SK-N-SH (cell line): ENCODE results near the gene PPP1R14C. TPM values are rescaled to one million over a fixed set of nuclear protein-coding genes. Genes with fewer than 3 reads are reported as not detected.

Source experiments
- CTCF ChIA-PET: fragments of 300-600, 350-600 bp; formaldehyde crosslinking; extraction: SDS; loops from one replicate; lab custom pipeline; 2021; lab: Yijun Ruan, JAX
- POLR2A ChIA-PET: fragments of 350-600 bp; sonication (Branson Sonifier 250); formaldehyde crosslinking; extraction: SDS; loops from one replicate; lab custom pipeline; 2020; ENCODE audit warnings: antibody characterized with exemption, inconsistent platforms; lab: Yijun Ruan, JAX
- DNase-seq: peaks from one replicate; pipeline ENCODE4 v3.0.0; 2012
- H2AFZ ChIP-seq: fragments of 200-600 bp; sonication (generic); 2 replicates; pipeline ENCODE4 v1.8.1; 2016; ENCODE audit warnings: antibody characterized with exemption, mild to moderate bottlenecking, low read depth
- H3F3A ChIP-seq: fragments of 200-600 bp; sonication (generic); replicated peaks from 2 replicates; pipeline ENCODE3; 2016; ENCODE audit warnings: antibody characterized with exemption, mild to moderate bottlenecking; ENCODE audit not compliant: insufficient read depth
- H3K27ac ChIP-seq, 2 experiments: fragments of 200-500 bp in 1 of 2; fragments of 200-600 bp in 1 of 2; sonication (Bioruptor generic) in 1 of 2; sonication (generic), shearing (Covaris generic) in 1 of 2; 2 replicates each; pipeline versions ENCODE4 v1.5.1 to v1.6.1; 2014 to 2016; ENCODE audit warnings: low read depth in 2 of 2, inconsistent platforms in 1 of 2, low read length in 1 of 2, mild to moderate bottlenecking in 1 of 2, mixed read lengths in 1 of 2
- H3K27me3 ChIP-seq: fragments of 200-600 bp; sonication (generic), shearing (Covaris generic); 2 replicates; pipeline ENCODE4 v1.6.1; 2016; ENCODE audit warnings: mixed run types; ENCODE audit not compliant: insufficient read depth
- H3K36me3 ChIP-seq, 2 experiments: fragments of 200-500 bp in 1 of 2; fragments of 200-600 bp in 1 of 2; sonication (Bioruptor generic) in 1 of 2; sonication (generic) in 1 of 2; replicated peaks in 1 of 2; 2 replicates each; pipeline versions ENCODE3 to v1.5.1; 2014 to 2016; ENCODE audit warnings: low read length in 1 of 2, mild to moderate bottlenecking in 1 of 2; ENCODE audit not compliant: insufficient read depth in 2 of 2, control insufficient read depth in 1 of 2
- H3K4me1 ChIP-seq, 2 experiments: fragments of 200-500 bp in 1 of 2; fragments of 200-600 bp in 1 of 2; sonication (Bioruptor generic) in 1 of 2; sonication (generic), shearing (Covaris generic) in 1 of 2; 2 replicates each; pipeline versions ENCODE4 v1.5.1 to v1.6.1; 2014 to 2016; ENCODE audit warnings: low read depth in 1 of 2, low read length in 1 of 2, mixed run types in 1 of 2; ENCODE audit not compliant: insufficient read depth in 2 of 2, control insufficient read depth in 1 of 2
- H3K4me2 ChIP-seq: fragments of 200-600 bp; sonication (generic), shearing (Covaris generic); 2 replicates; pipeline ENCODE4 v1.6.1; 2017; ENCODE audit warnings: mixed run types
- H3K4me3 ChIP-seq, 2 experiments: fragments of 200-500 bp in 1 of 2; fragments of 200-600 bp in 1 of 2; sonication (Bioruptor generic) in 1 of 2; sonication (generic), shearing (Covaris generic) in 1 of 2; 2 replicates each; pipeline versions ENCODE4 v1.5.1 to v1.8.1; 2014 to 2016; ENCODE audit warnings: low read depth in 2 of 2, inconsistent platforms in 1 of 2, low read length in 1 of 2, mild to moderate bottlenecking in 1 of 2, mixed read lengths in 1 of 2, moderate library complexity in 1 of 2
- H3K79me2 ChIP-seq: fragments of 200-600 bp; sonication (generic); 2 replicates; pipeline ENCODE4 v1.8.1; 2017; ENCODE audit warnings: mild to moderate bottlenecking; ENCODE audit not compliant: insufficient read depth
- H3K9ac ChIP-seq: fragments of 200-600 bp; sonication (generic); 2 replicates; pipeline ENCODE4 v1.6.1; 2017; ENCODE audit warnings: mixed run types
- H3K9me2 ChIP-seq: fragments of 200-600 bp; sonication (generic); 2 replicates; pipeline ENCODE4 v1.6.1; 2017; ENCODE audit warnings: mixed run types
- H3K9me3 ChIP-seq: fragments of 200-600 bp; sonication (generic); 2 replicates; pipeline ENCODE4 v1.6.1; 2017; ENCODE audit warnings: mixed run types, mild to moderate bottlenecking, moderate library complexity
- H4K20me1 ChIP-seq: fragments of 200-600 bp; sonication (generic); 2 replicates; pipeline ENCODE4 v1.6.1; 2017; ENCODE audit warnings: mild to moderate bottlenecking, mixed run types; ENCODE audit not compliant: insufficient read depth
- CHD2 ChIP-seq: fragments of 150-350 bp; IDR thresholded peaks from 2 replicates; pipeline ENCODE4 v1.6.1; 2018; ENCODE audit warnings: low read length; ENCODE audit not compliant: partially characterized antibody
- EZH2phosphoT487 ChIP-seq: fragments of 200-600 bp; sonication (generic); IDR thresholded peaks from 2 replicates; pipeline ENCODE4 v1.6.1; 2017; ENCODE audit warnings: low read depth, mixed run types, mild to moderate bottlenecking, antibody characterized with exemption, moderate library complexity, borderline replicate concordance
- FOSL2 ChIP-seq: IDR thresholded peaks from 2 replicates; pipeline ENCODE4 v1.4.0; 2012; ENCODE audit warnings: low read depth, mild to moderate bottlenecking, moderate library complexity, borderline replicate concordance
- GABPA ChIP-seq: IDR thresholded peaks from 2 replicates; pipeline ENCODE4 v1.4.0; 2012; ENCODE audit warnings: low read depth, mild to moderate bottlenecking
- JUND ChIP-seq: IDR thresholded peaks from 2 replicates; pipeline ENCODE4 v1.4.0; 2012
- MEF2A ChIP-seq: IDR thresholded peaks from 2 replicates; pipeline ENCODE4 v1.4.0; 2012; ENCODE audit warnings: low read depth, borderline replicate concordance
- MXI1 ChIP-seq: IDR thresholded peaks from 2 replicates; pipeline ENCODE4 v1.6.1; 2012; ENCODE audit warnings: mild to moderate bottlenecking, low read depth, low read length, improper control_type of control experiment
- NFIC ChIP-seq: IDR thresholded peaks from 2 replicates; pipeline ENCODE4 v1.4.0; 2012; ENCODE audit warnings: borderline replicate concordance
- NRF1 ChIP-seq: IDR thresholded peaks from 2 replicates; pipeline ENCODE4 v1.6.1; 2012; ENCODE audit warnings: low read depth, mild to moderate bottlenecking, low read length
- POLR2AphosphoS5 ChIP-seq: IDR thresholded peaks from 2 replicates; pipeline ENCODE4 v1.6.1; 2012; ENCODE audit warnings: low read depth, low read length
- RAD21 ChIP-seq: IDR thresholded peaks from 2 replicates; pipeline ENCODE4 v1.6.1; 2012; ENCODE audit warnings: mild to moderate bottlenecking, low read length
- RCOR1 ChIP-seq: fragments of 150-350 bp; IDR thresholded peaks from 2 replicates; pipeline ENCODE4 v1.6.1; 2017; ENCODE audit warnings: antibody characterized with exemption, low read length
- RFX5 ChIP-seq: IDR thresholded peaks from 2 replicates; pipeline ENCODE4 v1.6.1; 2012; ENCODE audit warnings: mild to moderate bottlenecking, improper control_type of control experiment, low read length
- RXRA ChIP-seq: IDR thresholded peaks from 2 replicates; pipeline ENCODE4 v1.4.0; 2012; ENCODE audit warnings: low read depth, mild to moderate bottlenecking, borderline replicate concordance
- SMC3 ChIP-seq: IDR thresholded peaks from 2 replicates; pipeline ENCODE4 v1.6.1; 2012; ENCODE audit warnings: low read depth, low read length, improper control_type of control experiment
- TAF1 ChIP-seq: IDR thresholded peaks from 2 replicates; pipeline ENCODE4 v1.6.1; 2012; ENCODE audit warnings: low read depth, mild to moderate bottlenecking, low read length, moderate library complexity, borderline replicate concordance
- TEAD4 ChIP-seq: IDR thresholded peaks from 2 replicates; pipeline ENCODE4 v1.4.0; 2012; ENCODE audit warnings: mild to moderate bottlenecking, borderline replicate concordance; ENCODE audit not compliant: insufficient read depth
- USF1 ChIP-seq: IDR thresholded peaks from 2 replicates; pipeline ENCODE4 v1.4.0; 2012; ENCODE audit warnings: low read depth, borderline replicate concordance
- YY1 ChIP-seq: IDR thresholded peaks from 2 replicates; pipeline ENCODE4 v1.4.0; 2012; ENCODE audit warnings: low read depth, mild to moderate bottlenecking
- WGBS: methylation state at CpG from one replicate; pipeline ENCODE4 v1.1.6; 2017; ENCODE audit warnings: low lambda C conversion rate; 5-methylcytosine and 5-hydroxymethylcytosine counted together
- polyA plus RNA-seq, 3 experiments: library from polyadenylated mRNA; depleted of rRNA; stranded (reverse); fragments of >200 nt; gene quantifications; 2 replicates each; pipeline ENCODE4 v1.2.3, GENCODE V29; 2012
- TF ChIP-seq, protein P1 (sequence below): IDR thresholded peaks from 2 replicates; pipeline ENCODE4 v1.6.1; 2012; ENCODE audit warnings: mild to moderate bottlenecking, low read depth, low read length, moderate library complexity
- TF ChIP-seq, protein P2 (sequence below): fragments of 150-350 bp; IDR thresholded peaks from 2 replicates; pipeline ENCODE4 v1.6.1; 2016; ENCODE audit warnings: mild to moderate bottlenecking, low read depth, low read length

PPP1R14C gene
- polyA plus RNA-seq, 1 of the 3 experiments (the other 2 are of a cell fraction), result not detected

DNA sequence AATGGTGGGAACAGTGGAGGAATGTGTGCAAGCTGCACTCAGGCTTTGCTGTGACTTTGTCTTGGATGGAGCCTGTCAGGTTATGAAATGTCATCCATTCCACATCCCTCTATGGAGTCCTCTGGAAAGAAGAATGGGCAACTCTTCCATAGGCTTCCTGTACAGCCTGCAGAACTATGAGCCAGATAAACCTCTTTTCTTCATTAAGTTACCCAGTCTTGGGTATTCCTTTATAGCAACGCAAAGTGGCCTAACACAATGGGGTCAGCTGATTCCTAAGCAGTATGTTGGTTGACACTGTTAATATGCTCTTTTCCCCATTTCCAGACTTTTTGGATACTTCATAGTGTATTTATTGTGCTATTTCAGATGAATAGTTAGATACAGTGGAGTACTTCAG lies 150.2 kb downstream of the PPP1R14C start:
- Histone ChIP-seq H3K9ac (no peak overlapping the region), H3K9me2 (no peaks in the 10 kb centered on the region), H3K4me3 (no peak overlapping the region), H4K20me1 (no peaks in the 10 kb centered on the region), H3K4me1 (no peaks in the 10 kb centered on the region; a peak in 1 of 4 replicates), H3K4me2 (no peak overlapping the region), H3F3A (no peaks in the 10 kb centered on the region), H3K9me3 (no peaks in the 10 kb centered on the region), H3K27me3 (0 out of 2 replicates have a peak, but pooled peaks cover 4% of the 10 kb centered on the region), H3K79me2 (no peaks in the 10 kb centered on the region), H3K27ac (no peak overlapping the region), H3K36me3 (no peaks in the 10 kb centered on the region), H2AFZ (no peak overlapping the region)
- POLR2A ChIA-PET, result no interaction called here
- 50% methylated on average over 1 of the region's 1 CpG for WGBS
- DNase-seq, result no peak
- CTCF ChIA-PET, result no interaction called here
- no peak for TF ChIP-seq YY1
- no peak for TF ChIP-seq JUND
- no peak for TF ChIP-seq RFX5
- no peak for TF ChIP-seq EZH2phosphoT487
- no peak for TF ChIP-seq GABPA
- no peak for TF ChIP-seq FOSL2

DNA sequence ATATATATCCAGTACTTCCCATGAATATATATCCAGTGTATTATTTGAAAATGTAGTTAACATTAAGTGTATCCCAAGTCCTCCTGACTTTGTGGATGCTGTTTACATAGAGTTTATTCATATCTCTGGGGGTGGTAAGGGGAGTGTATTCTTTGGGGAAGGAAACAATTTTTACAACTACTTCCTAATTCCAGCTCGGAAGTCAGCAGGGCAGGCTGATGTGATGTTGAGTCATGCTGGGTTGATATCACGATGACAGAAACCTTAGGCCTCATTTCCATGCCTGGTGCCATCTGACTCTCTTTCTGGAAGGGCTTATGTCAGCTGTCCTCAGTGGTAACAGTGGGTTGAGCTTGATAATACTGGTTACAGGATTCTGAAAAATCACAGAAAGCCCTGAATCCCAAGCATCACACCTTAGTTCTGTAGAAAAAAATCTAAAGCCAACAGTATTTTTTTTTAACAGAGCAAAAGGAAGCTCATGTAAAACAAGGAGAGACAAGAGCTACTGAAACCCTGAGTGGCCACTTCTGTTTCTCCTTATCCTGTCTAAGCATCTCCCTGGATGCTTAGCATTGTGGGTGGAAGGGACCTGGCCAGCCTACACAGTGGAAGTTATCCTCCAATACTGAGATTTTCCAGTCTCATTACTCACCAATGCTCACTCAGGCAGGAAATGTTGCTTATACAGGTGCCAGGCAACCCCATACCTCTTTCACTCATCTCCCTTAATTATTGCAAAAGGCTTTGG lies 150.8 kb downstream of the PPP1R14C start:
- CTCF ChIA-PET, result no interaction called here
- H3K9me3 ChIP-seq, result no peaks in the 10 kb centered on the region
- H3K79me2 ChIP-seq, result no peaks in the 10 kb centered on the region
- TF ChIP-seq USF1 (no peak), SMC3 (no peak), YY1 (no peak), RCOR1 (no peak), CHD2 (no peak), EZH2phosphoT487 (no peak), JUND (no peak), FOSL2 (no peak), RXRA (no peak), NRF1 (no peak), TEAD4 (no peak), NFIC (no peak), TAF1 (no peak), RAD21 (no peak), MXI1 (no peak), POLR2AphosphoS5 (no peak), MEF2A (no peak), RFX5 (no peak)
- TF ChIP-seq, protein P1, sequence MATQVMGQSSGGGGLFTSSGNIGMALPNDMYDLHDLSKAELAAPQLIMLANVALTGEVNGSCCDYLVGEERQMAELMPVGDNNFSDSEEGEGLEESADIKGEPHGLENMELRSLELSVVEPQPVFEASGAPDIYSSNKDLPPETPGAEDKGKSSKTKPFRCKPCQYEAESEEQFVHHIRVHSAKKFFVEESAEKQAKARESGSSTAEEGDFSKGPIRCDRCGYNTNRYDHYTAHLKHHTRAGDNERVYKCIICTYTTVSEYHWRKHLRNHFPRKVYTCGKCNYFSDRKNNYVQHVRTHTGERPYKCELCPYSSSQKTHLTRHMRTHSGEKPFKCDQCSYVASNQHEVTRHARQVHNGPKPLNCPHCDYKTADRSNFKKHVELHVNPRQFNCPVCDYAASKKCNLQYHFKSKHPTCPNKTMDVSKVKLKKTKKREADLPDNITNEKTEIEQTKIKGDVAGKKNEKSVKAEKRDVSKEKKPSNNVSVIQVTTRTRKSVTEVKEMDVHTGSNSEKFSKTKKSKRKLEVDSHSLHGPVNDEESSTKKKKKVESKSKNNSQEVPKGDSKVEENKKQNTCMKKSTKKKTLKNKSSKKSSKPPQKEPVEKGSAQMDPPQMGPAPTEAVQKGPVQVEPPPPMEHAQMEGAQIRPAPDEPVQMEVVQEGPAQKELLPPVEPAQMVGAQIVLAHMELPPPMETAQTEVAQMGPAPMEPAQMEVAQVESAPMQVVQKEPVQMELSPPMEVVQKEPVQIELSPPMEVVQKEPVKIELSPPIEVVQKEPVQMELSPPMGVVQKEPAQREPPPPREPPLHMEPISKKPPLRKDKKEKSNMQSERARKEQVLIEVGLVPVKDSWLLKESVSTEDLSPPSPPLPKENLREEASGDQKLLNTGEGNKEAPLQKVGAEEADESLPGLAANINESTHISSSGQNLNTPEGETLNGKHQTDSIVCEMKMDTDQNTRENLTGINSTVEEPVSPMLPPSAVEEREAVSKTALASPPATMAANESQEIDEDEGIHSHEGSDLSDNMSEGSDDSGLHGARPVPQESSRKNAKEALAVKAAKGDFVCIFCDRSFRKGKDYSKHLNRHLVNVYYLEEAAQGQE, result no peak
- TF ChIP-seq, protein P2, sequence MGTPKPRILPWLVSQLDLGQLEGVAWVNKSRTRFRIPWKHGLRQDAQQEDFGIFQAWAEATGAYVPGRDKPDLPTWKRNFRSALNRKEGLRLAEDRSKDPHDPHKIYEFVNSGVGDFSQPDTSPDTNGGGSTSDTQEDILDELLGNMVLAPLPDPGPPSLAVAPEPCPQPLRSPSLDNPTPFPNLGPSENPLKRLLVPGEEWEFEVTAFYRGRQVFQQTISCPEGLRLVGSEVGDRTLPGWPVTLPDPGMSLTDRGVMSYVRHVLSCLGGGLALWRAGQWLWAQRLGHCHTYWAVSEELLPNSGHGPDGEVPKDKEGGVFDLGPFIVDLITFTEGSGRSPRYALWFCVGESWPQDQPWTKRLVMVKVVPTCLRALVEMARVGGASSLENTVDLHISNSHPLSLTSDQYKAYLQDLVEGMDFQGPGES, result no peak
- H3K4me3 ChIP-seq, result no peak overlapping the region
- WGBS, result 0% methylated on average over 2 of the region's 2 CpGs
- no peaks in the 10 kb centered on the region for H3K36me3 ChIP-seq
- POLR2A ChIA-PET, result no interaction called here
- no peaks in the 10 kb centered on the region for H3F3A ChIP-seq
- no peak overlapping the region for H3K9ac ChIP-seq
- no peak overlapping the region for H2AFZ ChIP-seq
- no peaks in the 10 kb centered on the region; a peak in 1 of 4 replicates for H3K4me1 ChIP-seq
- H4K20me1 ChIP-seq, result no peaks in the 10 kb centered on the region
- no peak overlapping the region for H3K4me2 ChIP-seq
- H3K27me3 ChIP-seq, result 0 out of 2 replicates have a peak, but pooled peaks cover 4% of the 10 kb centered on the region
- no peak for DNase-seq
- H3K9me2 ChIP-seq, result no peaks in the 10 kb centered on the region
- H3K27ac ChIP-seq, result no peak overlapping the region
